Parathyroid adenoma (tissue), 2 donors: Measurements from ENCODE around the gene DSCAM.

Source experiments
- H2AFZ ChIP-seq: fragments of 300-600 bp; sonication (generic); one replicate; pipeline ENCODE4 v1.7.0; 2017; ENCODE audit warnings: antibody characterized with exemption, mild to moderate bottlenecking
- H3K27ac ChIP-seq: fragments of 300-600 bp; sonication (generic); one replicate; pipeline ENCODE4 v1.7.0; 2017
- H3K27me3 ChIP-seq: fragments of 300-600 bp; sonication (generic); one replicate; pipeline ENCODE4 v1.7.0; 2017; ENCODE audit warnings: low read length; ENCODE audit not compliant: control insufficient read depth, insufficient read depth
- H3K36me3 ChIP-seq: fragments of 300-600 bp; sonication (generic); one replicate; pipeline ENCODE4 v1.7.0; 2017; ENCODE audit warnings: low read length; ENCODE audit not compliant: control insufficient read depth, insufficient read depth
- H3K4me1 ChIP-seq: fragments of 300-600 bp; sonication (generic); one replicate; pipeline ENCODE4 v1.7.0; 2017; ENCODE audit warnings: control low read depth
- H3K4me2 ChIP-seq: fragments of 300-600 bp; sonication (generic); one replicate; pipeline ENCODE4 v1.7.0; 2017; ENCODE audit warnings: low read length
- H3K4me3 ChIP-seq: fragments of 300-600 bp; sonication (generic); one replicate; pipeline ENCODE4 v1.7.0; 2017; ENCODE audit warnings: low read depth, low read length
- H3K79me2 ChIP-seq: fragments of 300-600 bp; sonication (generic); one replicate; pipeline ENCODE4 v1.7.0; 2017; ENCODE audit warnings: control low read depth
- H3K9ac ChIP-seq: fragments of 300-600 bp; sonication (generic); one replicate; pipeline ENCODE4 v1.7.0; 2017; ENCODE audit warnings: mild to moderate bottlenecking
- H3K9me3 ChIP-seq: fragments of 300-600 bp; sonication (generic); one replicate; pipeline ENCODE4 v1.7.0; 2017; ENCODE audit warnings: low read length; ENCODE audit not compliant: control insufficient read depth
- CTCF ChIP-seq: fragments of 300-600 bp; sonication (generic); IDR thresholded peaks from one replicate; pipeline ENCODE4 v1.7.0; 2017; ENCODE audit warnings: antibody characterized with exemption, mild to moderate bottlenecking
- donor health status: primary hyperparathyroidism.

DSCAM gene

GRCh38 chr21:40684726-40685125 lies 162.2 kb downstream of the DSCAM start:
- no peak for TF ChIP-seq CTCF
- Histone ChIP-seq H3K27me3 (no peaks in the 10 kb centered on the region), H3K4me2 (no peak overlapping the region), H3K4me1 (no peaks in the 10 kb centered on the region), H2AFZ (no peak overlapping the region), H3K4me3 (no peak overlapping the region), H3K79me2 (no peaks in the 10 kb centered on the region), H3K9ac (no peak overlapping the region), H3K27ac (no peak overlapping the region), H3K9me3 (no peaks in the 10 kb centered on the region), H3K36me3 (no peaks in the 10 kb centered on the region)

- no peak for TF ChIP-seq CTCF
- Histone ChIP-seq H3K79me2 (no peaks in the 10 kb centered on the region), H3K4me2 (no peak overlapping the region), H3K27me3 (no peaks in the 10 kb centered on the region), H3K4me1 (no peaks in the 10 kb centered on the region), H3K27ac (no peak overlapping the region), H3K36me3 (no peaks in the 10 kb centered on the region), H3K9ac (no peak overlapping the region), H3K4me3 (no peak overlapping the region), H3K9me3 (no peaks in the 10 kb centered on the region), H2AFZ (no peak overlapping the region)
These were observed 163.6 kb downstream of the DSCAM start for GRCh38 chr21:40683349-40683748.

GRCh38 chr21:40681164-40681859 lies 165.6 kb downstream of the DSCAM start:
- H2AFZ ChIP-seq: no peak overlapping the region
- H3K4me1 ChIP-seq: no peaks in the 10 kb centered on the region
- TF ChIP-seq CTCF: no peak

GRCh38 chr21:40680311-40680710 lies 166.6 kb downstream of the DSCAM start:
- TF ChIP-seq CTCF: no peak
- no peaks in the 10 kb centered on the region for H3K9me3 ChIP-seq

More at GRCh38 chr21:40681164-40681859, 165.6 kb downstream of the DSCAM start:
- H3K27me3 ChIP-seq: no peaks in the 10 kb centered on the region
- H3K36me3 ChIP-seq: no peaks in the 10 kb centered on the region
- no peak overlapping the region for H3K4me3 ChIP-seq
- no peaks in the 10 kb centered on the region for H3K79me2 ChIP-seq
- no peaks in the 10 kb centered on the region for H3K9me3 ChIP-seq
- no peak overlapping the region for H3K9ac ChIP-seq
- no peak overlapping the region for H3K27ac ChIP-seq
- H3K4me2 ChIP-seq: no peak overlapping the region

GRCh38 chr21:40678681-40679284 lies 168.2 kb downstream of the DSCAM start:
- Histone ChIP-seq H3K4me3 (no peak overlapping the region), H3K27me3 (no peaks in the 10 kb centered on the region), H3K79me2 (no peaks in the 10 kb centered on the region), H2AFZ (no peak overlapping the region), H3K9me3 (no peaks in the 10 kb centered on the region), H3K9ac (no peak overlapping the region), H3K36me3 (no peaks in the 10 kb centered on the region), H3K27ac (no peak overlapping the region), H3K4me2 (no peak overlapping the region), H3K4me1 (no peaks in the 10 kb centered on the region)
- TF ChIP-seq CTCF: no peak

More at GRCh38 chr21:40680311-40680710, 166.6 kb downstream of the DSCAM start:
- H3K9ac ChIP-seq: no peak overlapping the region
- H2AFZ ChIP-seq: no peak overlapping the region
- no peaks in the 10 kb centered on the region for H3K36me3 ChIP-seq
- H3K4me1 ChIP-seq: no peaks in the 10 kb centered on the region
- H3K4me2 ChIP-seq: no peak overlapping the region
- no peak overlapping the region for H3K4me3 ChIP-seq
- no peaks in the 10 kb centered on the region for H3K79me2 ChIP-seq
- H3K27me3 ChIP-seq: no peaks in the 10 kb centered on the region
- no peak overlapping the region for H3K27ac ChIP-seq
